H9 (cell line): ENCODE data around the gene CTLA4. TPM values are rescaled to one million over a fixed set of nuclear protein-coding genes. Genes with fewer than 3 reads are reported as not detected.

Experiments used
- DNase-seq: peaks from one replicate; pipeline ENCODE4 v3.0.0-alpha.2; 2017
- H2AFZ ChIP-seq: one replicate; pipeline ENCODE4 v1.6.1; 2013; ENCODE audit warnings: mild to moderate bottlenecking, low read length, control low read depth, moderate library complexity
- H2AK5ac ChIP-seq: 2 replicates; pipeline ENCODE4 v1.6.1; 2013; ENCODE audit warnings: low read length, control low read depth, mixed read lengths; ENCODE audit not compliant: insufficient read length
- H2BK120ac ChIP-seq: one replicate; pipeline ENCODE4 v1.6.1; 2013; ENCODE audit warnings: low read depth, mild to moderate bottlenecking, low read length, control low read depth, inconsistent platforms; ENCODE audit not compliant: poor library complexity, severe bottlenecking
- H2BK12ac ChIP-seq: 2 replicates; pipeline ENCODE4 v1.6.1; 2013; ENCODE audit warnings: low read length, control low read depth, mixed read lengths, low read depth; ENCODE audit not compliant: insufficient read length
- H2BK15ac ChIP-seq: 2 replicates; pipeline ENCODE4 v1.6.1; 2013; ENCODE audit warnings: low read depth, low read length, control low read depth
- H2BK20ac ChIP-seq: one replicate; pipeline ENCODE4 v1.6.1; 2013; ENCODE audit warnings: low read depth, mild to moderate bottlenecking, low read length, control low read depth, inconsistent platforms; ENCODE audit not compliant: poor library complexity, severe bottlenecking
- H2BK5ac ChIP-seq: 2 replicates; pipeline ENCODE4 v1.6.1; 2013; ENCODE audit warnings: low read length, control low read depth, mixed read lengths; ENCODE audit not compliant: insufficient read length
- H3K14ac ChIP-seq: 2 replicates; pipeline ENCODE4 v1.6.1; 2013; ENCODE audit warnings: low read length, control low read depth; ENCODE audit not compliant: insufficient read depth
- H3K18ac ChIP-seq: 2 replicates; pipeline ENCODE4 v1.6.1; 2013; ENCODE audit warnings: low read depth, mild to moderate bottlenecking, mixed read lengths, low read length, control low read depth; ENCODE audit not compliant: insufficient read length
- H3K23ac ChIP-seq: 2 replicates; pipeline ENCODE4 v1.6.1; 2013; ENCODE audit warnings: low read length, control low read depth, mixed read lengths, low read depth; ENCODE audit not compliant: insufficient read length
- H3K23me2 ChIP-seq: 2 replicates; pipeline ENCODE4 v1.6.1; 2013; ENCODE audit warnings: low read depth, mild to moderate bottlenecking, mixed read lengths, low read length, control low read depth; ENCODE audit not compliant: insufficient read length, poor library complexity, severe bottlenecking
- H3K27ac ChIP-seq: 2 replicates; pipeline ENCODE4 v1.5.1; 2013; ENCODE audit warnings: low read length, control low read depth, mixed read lengths, low read depth; ENCODE audit not compliant: insufficient read length
- H3K27me3 ChIP-seq: 2 replicates; pipeline ENCODE4 v1.6.1; 2013; ENCODE audit warnings: low read length, control low read depth, inconsistent platforms; ENCODE audit not compliant: insufficient read depth
- H3K4ac ChIP-seq: 2 replicates; pipeline ENCODE4 v1.6.1; 2013; ENCODE audit warnings: low read depth, mild to moderate bottlenecking, control low read depth, inconsistent platforms, low read length, moderate library complexity
- H3K4me1 ChIP-seq: 2 replicates; pipeline ENCODE4 v1.6.1; 2013; ENCODE audit warnings: low read length, control low read depth, inconsistent platforms; ENCODE audit not compliant: insufficient read depth
- H3K4me2 ChIP-seq: 2 replicates; pipeline ENCODE4 v1.6.1; 2013; ENCODE audit warnings: low read length, control low read depth, mixed read lengths; ENCODE audit not compliant: insufficient read length, insufficient read depth
- H3K56ac ChIP-seq: 2 replicates; pipeline ENCODE4 v1.6.1; 2013; ENCODE audit warnings: low read depth, mild to moderate bottlenecking, mixed read lengths, low read length, control low read depth; ENCODE audit not compliant: insufficient read length
- H3K79me1 ChIP-seq: 2 replicates; pipeline ENCODE4 v1.6.1; 2013; ENCODE audit warnings: low read depth, mild to moderate bottlenecking, moderate library complexity, low read length, control low read depth, inconsistent platforms; ENCODE audit not compliant: insufficient read depth, poor library complexity, severe bottlenecking
- H3K79me2 ChIP-seq: 2 replicates; pipeline ENCODE4 v1.6.1; 2013; ENCODE audit warnings: low read length, control low read depth, inconsistent platforms; ENCODE audit not compliant: insufficient read depth
- H3K9ac ChIP-seq: 2 replicates; pipeline ENCODE4 v1.6.1; 2013; ENCODE audit warnings: low read length, control low read depth, mixed read lengths; ENCODE audit not compliant: insufficient read length; ENCODE audit errors: extremely low read depth
- H3K9me3 ChIP-seq: one replicate; pipeline ENCODE4 v1.6.1; 2013; ENCODE audit warnings: low read depth, low read length, inconsistent platforms; ENCODE audit not compliant: control insufficient read depth
- H3T11ph ChIP-seq: one replicate; pipeline ENCODE4 v1.6.1; 2013; ENCODE audit warnings: mild to moderate bottlenecking, low read length, control low read depth, inconsistent platforms
- H4K20me1 ChIP-seq: one replicate; pipeline ENCODE4 v1.6.1; 2013; ENCODE audit not compliant: control insufficient read depth, insufficient read length, insufficient read depth
- H4K5ac ChIP-seq: 2 replicates; pipeline ENCODE4 v1.6.1; 2013; ENCODE audit warnings: low read depth, mild to moderate bottlenecking, mixed read lengths, low read length, control low read depth; ENCODE audit not compliant: insufficient read length
- H4K8ac ChIP-seq: replicated peaks from 2 replicates; pipeline ENCODE4 v1.6.1; 2013; ENCODE audit warnings: low read length, control low read depth, mixed read lengths, low read depth; ENCODE audit not compliant: insufficient read length
- H4K91ac ChIP-seq: 2 replicates; pipeline ENCODE4 v1.6.1; 2013; ENCODE audit warnings: low read depth, mild to moderate bottlenecking, moderate library complexity, mixed read lengths, low read length, control low read depth; ENCODE audit not compliant: insufficient read length
- H3K27ac Mint-ChIP-seq, 3 experiments: 2 replicates in 2 of 3; 3 replicates in 1 of 3; pipeline ENCODE4 v1.8.0; 2020 to 2021; ENCODE audit warnings: mixed read lengths in 3 of 3, mild to moderate bottlenecking in 1 of 3, moderate library complexity in 1 of 3
- H3K27me3 Mint-ChIP-seq: 2 replicates; pipeline ENCODE4 v1.8.0; 2021; ENCODE audit warnings: low read depth, mild to moderate bottlenecking, moderate library complexity, mixed read lengths
- H3K36me3 Mint-ChIP-seq, 3 experiments: 2 replicates in 2 of 3; 3 replicates in 1 of 3; pipeline ENCODE4 v1.8.0; 2020 to 2021; ENCODE audit warnings: low read depth in 3 of 3, mixed read lengths in 3 of 3; ENCODE audit not compliant: insufficient read depth in 1 of 3
- H3K4me1 Mint-ChIP-seq, 2 experiments: 2 replicates each; pipeline ENCODE4 v1.8.0; 2020; ENCODE audit warnings: mixed read lengths in 2 of 2
- H3K4me3 Mint-ChIP-seq, 2 experiments: 2 replicates in 1 of 2; 3 replicates in 1 of 2; pipeline ENCODE4 v1.8.0; 2020 to 2021; ENCODE audit warnings: mild to moderate bottlenecking in 2 of 2, mixed read lengths in 2 of 2, moderate library complexity in 1 of 2
- H3K9me3 Mint-ChIP-seq, 2 experiments: 2 replicates in 1 of 2; 3 replicates in 1 of 2; pipeline ENCODE4 v1.8.0; 2020; ENCODE audit warnings: mild to moderate bottlenecking in 2 of 2, mixed read lengths in 2 of 2, moderate library complexity in 1 of 2
- CTCF ChIP-seq: fragments of 200-600 bp; sonication (generic); conservative IDR thresholded peaks from 3 replicates; pipeline ENCODE4 v1.8.0; 2021; ENCODE audit warnings: antibody characterized with exemption, mild to moderate bottlenecking
- WGBS: extraction: QIAGEN DNeasy Blood & Tissue Kit; methylation state at CpG from one replicate; pipeline ENCODE4 v1.1.7; 2013; ENCODE audit warnings: missing lambda C conversion rate, low lambda C conversion rate, mixed read lengths; ENCODE audit not compliant: insufficient read length; ENCODE audit errors: extremely low coverage; 5-methylcytosine and 5-hydroxymethylcytosine counted together
- total RNA-seq: library from RNA; stranded (reverse); gene quantifications from 2 replicates; pipeline ENCODE4 v1.2.1, GENCODE V29; 2021

The CTLA4 gene
- total RNA-seq, 1 experiment from 2014 or later: not detected

DNA sequence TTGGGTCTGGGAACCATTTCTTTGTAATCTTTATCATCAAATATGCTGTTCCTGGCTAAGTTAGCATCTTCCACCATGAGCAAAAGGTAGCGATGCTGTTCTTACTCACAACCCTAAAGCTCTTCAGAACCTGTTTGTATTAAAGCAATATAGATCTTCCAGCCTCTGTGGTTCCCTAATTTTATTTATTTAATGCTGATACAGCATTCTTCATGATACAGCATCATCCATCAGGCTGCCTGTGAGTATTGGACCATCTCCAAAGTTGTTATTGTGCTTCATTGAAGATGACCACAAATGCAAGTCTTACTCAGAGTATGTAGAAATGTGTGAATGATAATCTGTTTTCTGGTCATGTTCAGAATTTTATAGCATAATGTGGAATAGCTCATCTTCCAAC is 40.9 kb upstream of the CTLA4 start:
- Histone ChIP-seq H2AK5ac (no peak overlapping the region), H3K9ac (no peak overlapping the region), H4K8ac (no peak overlapping the region), H3K79me1 (no peaks in the 10 kb centered on the region), H4K20me1 (no peaks in the 10 kb centered on the region), H3K14ac (no peak overlapping the region), H3K23ac (no peak overlapping the region), H4K91ac (no peak overlapping the region), H2AFZ (no peak overlapping the region), H2BK15ac (no peak overlapping the region), H2BK20ac (no peak overlapping the region), H3K27ac (no peak overlapping the region), H2BK12ac (no peak overlapping the region), H3K9me3 (no peaks in the 10 kb centered on the region), H4K5ac (no peak overlapping the region), H3K79me2 (no peaks in the 10 kb centered on the region), H3K27me3 (no peaks in the 10 kb centered on the region), H3K4me2 (no peak overlapping the region), H2BK5ac (no peak overlapping the region), H3K56ac (no peak overlapping the region), H3K4me1 (no peaks in the 10 kb centered on the region), H3K23me2 (no peaks in the 10 kb centered on the region), H3T11ph (no peak overlapping the region), H3K4ac (no peak overlapping the region), H3K18ac (no peak overlapping the region), H2BK120ac (no peak overlapping the region)
- no peak for TF ChIP-seq CTCF
- Mint-ChIP-seq H3K9me3 (peaks cover 0 to 11% of the 10 kb centered on the region in 2 experiments; a peak in 1 of 5 replicates), H3K4me3 (no peak overlapping the region), H3K4me1 (no peaks in the 10 kb centered on the region), H3K27me3 (no peaks in the 10 kb centered on the region; the same call in 1 of the 2 replicates), H3K27ac (no peak overlapping the region), H3K36me3 (no peaks in the 10 kb centered on the region; a peak in 1 of 7 replicates)
- DNase-seq: no peak
- no CpG with 5 or more reads among the region's 1 CpG for WGBS
